Embryonic facial prominence (tissue), 1 donor: ENCODE data around the gene ASXL1.
"Not testable (repeated sequence)": the region's sequence is repeated elsewhere in the genome, so short reads cannot be mapped to it uniquely, and the experiment has no call there.

Experiments
- DNase-seq: peaks from one replicate; pipeline ENCODE4 v3.0.0-alpha.2; 2016; ENCODE audit errors: extremely low spot score

ASXL1 gene

GRCh38 chr20:32362901-32363364, 4.8 kb downstream of the ASXL1 start:
- no peak for DNase-seq

GRCh38 chr20:32363492-32363891, 5.4 kb downstream of the ASXL1 start:
- no peak for DNase-seq

- no peak for DNase-seq
Measured at GRCh38 chr20:32364554-32365208, 6.5 kb downstream of the ASXL1 start.

GRCh38 chr20:32365564-32365963, 7.4 kb downstream of the ASXL1 start:
- no peak for DNase-seq

- no peak for DNase-seq
Measured at GRCh38 chr20:32366380-32366779, 8.2 kb downstream of the ASXL1 start.

DNA sequence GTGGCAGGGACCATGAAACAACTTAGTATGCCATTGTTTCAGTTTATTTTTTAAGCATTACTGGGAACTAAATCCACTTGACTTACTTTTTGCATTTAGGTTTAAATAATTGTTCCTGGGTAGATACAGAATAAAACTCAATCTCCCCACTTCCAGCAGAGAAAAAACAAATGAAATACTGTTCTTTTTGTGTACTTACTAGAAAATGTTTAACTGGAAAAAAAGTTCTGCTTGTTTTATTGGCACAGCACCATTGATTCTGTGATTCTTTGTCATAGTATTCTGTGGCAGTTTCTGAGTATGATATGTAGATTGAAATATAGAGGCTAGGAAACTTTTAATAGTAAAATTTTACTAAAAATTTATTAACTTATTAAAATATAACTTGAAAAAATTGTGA, 10.2 kb downstream of the ASXL1 start:
- no peak for DNase-seq

DNA sequence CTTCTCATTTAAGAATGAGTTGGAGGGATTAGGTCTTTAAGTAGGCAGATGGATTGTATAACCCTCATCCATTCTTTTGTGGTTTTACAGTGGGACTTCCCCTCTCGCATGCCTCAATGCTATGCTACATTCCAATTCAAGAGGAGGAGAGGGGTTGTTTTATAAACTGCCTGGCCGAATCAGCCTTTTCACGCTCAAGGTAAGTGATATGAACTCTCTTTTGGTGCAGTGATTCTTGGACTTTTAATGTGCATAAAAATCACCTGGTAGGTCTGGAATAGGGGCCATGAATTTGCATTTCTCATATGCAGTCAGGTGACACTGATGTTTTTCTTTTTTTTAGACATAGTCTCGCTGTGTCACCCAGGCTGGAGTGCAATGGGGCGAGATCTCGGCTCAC, 10.8 kb downstream of the ASXL1 start:
- no peak for DNase-seq

DNA sequence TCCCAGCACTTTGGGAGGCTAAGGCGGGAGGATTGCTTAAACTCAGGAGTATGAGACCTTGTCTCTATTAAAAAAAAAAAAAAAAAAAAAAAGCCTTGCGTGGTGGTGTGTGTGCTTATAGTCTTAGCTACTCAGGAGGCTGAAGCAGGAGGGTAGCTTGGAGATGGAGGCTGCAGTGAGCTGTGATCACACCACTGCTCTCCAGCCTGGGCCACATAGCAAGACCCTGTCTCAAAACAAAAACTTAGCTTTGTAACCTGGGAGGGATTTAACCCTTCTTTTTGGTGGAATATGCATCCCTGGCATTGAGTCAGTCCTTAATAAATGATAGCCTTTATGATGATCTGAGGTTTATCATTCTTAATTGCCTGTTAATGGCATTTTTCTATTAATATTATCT, 12.8 kb downstream of the ASXL1 start:
- DNase-seq, result no peak

DNA sequence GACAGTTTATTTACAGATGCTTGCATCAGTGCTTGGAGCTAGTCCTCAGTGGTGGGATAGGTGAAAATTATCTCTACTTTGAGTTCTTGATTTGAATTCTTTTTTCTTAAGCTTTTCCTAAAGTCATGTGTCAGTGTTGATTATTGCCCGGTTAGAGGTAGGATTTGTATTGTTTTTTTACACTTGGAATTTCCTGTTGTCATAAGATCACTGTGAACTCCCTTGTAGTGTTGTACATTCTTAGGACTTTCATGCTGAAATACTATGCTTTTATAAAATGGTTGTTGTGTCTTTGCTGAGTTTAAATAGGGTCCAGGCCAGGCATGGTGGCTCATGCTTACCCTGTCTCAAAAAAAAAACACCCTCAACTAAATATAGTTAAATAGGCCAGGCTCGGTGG, 20.3 kb downstream of the ASXL1 start:
- no peak for DNase-seq

DNA sequence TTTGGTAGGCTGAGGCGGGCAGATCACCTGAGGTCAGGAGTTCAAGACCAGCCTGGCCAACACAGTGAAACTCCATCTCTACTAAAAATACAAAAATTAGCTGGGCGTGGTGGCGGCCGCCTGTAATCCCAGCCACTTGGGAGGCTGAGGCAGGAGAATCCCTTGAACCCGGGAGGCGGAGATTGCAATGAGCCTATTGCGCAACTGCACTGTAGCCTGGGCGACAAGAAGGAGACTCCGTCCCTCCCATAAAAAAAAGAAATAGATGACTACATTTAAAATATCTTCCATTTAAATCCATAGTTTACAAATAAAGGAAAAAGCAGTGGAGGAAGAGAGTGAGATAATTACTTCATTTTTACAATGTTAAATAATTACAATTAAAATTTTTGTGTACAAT, 21.9 kb downstream of the ASXL1 start:
- DNase-seq, result not testable (repeated sequence)

GRCh38 chr20:32380745-32381144, 22.6 kb downstream of the ASXL1 start:
- no peak for DNase-seq

DNA sequence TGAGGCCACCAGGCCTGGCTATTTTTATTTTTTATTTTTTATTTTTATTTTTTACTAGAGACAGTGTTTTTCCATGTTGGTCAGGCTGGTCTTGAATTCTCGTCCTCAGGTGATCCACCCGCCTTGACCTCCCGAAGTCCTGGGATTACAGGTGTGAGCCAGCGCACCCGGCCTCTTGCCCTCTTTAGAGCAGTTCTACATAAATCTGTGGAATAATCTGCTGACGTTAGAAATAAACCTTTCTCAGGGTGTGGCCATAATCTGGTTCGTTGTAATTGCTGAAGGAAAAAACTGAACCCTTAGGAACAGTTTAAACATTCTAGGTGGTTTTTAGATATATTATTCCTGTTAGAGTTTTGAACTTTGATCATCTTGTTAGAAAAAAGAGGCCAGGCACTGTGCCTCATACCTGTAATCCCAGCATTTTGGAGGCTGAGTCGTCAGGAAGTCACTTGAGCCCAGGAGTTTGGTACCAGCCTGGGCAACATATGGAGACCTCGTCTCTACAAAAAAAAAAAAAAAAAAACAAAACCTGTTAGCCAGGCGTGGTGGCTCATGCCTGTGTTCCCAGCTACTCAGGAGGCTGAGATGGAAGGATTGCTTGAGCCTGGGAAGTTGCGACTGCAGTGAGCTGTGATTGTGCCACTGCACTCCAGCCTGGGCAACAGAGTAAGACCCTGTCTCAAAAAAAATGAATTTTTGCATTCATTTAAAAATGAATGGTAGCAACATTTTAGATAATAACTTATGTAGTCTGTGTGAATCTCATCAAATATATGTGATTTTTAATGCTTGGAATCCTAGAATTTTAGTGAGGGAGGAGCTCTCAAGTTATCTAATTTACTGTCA, 24.2 kb downstream of the ASXL1 start:
- DNase-seq, result no peak

- DNase-seq, result not testable (repeated sequence)
Measured at GRCh38 chr20:32383441-32383840, 25.3 kb downstream of the ASXL1 start.

- no peak for DNase-seq
Measured at GRCh38 chr20:32385541-32385940, 27.4 kb downstream of the ASXL1 start.

DNA sequence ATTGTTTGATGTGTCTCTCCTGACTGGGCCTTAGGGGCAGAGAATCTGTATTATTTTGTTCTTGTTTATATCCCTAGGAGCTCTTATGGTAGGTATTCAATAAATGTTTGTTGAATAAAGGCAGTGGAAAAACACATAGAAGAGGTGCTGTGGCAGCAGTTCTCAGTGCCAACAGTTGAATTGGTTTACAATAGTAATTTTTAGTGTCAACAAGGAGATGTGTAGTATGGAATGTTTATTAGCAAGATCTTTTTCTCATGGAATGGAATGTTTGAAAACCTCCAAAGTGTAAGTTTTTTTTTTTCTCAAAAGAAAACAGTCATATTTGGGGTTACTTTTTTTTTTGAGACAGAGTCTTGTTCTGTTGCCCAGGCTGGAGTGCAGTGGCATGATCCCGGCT, 28.0 kb downstream of the ASXL1 start:
- no peak for DNase-seq

DNA sequence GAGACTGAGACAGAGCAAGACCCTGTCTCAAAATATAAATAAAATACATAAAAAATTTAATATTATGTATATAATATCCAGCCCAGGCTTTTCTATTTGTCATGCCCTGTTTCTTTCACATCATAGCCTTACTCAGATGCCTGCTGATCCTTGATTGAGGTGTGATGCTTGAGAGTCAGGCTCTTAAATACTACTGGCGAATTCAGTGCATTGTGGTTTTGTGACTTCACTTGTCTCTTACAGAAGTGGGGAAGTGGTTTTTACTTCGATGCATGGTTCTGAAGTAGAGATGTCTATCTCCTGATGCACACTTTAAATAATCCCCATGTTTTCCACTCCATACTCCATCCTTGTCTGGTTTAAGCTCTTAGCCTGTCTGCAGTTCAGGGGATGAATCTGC, 29.1 kb downstream of the ASXL1 start:
- DNase-seq, result no peak

- no peak for DNase-seq
Measured at GRCh38 chr20:32391003-32391402, 32.9 kb downstream of the ASXL1 start.

DNA sequence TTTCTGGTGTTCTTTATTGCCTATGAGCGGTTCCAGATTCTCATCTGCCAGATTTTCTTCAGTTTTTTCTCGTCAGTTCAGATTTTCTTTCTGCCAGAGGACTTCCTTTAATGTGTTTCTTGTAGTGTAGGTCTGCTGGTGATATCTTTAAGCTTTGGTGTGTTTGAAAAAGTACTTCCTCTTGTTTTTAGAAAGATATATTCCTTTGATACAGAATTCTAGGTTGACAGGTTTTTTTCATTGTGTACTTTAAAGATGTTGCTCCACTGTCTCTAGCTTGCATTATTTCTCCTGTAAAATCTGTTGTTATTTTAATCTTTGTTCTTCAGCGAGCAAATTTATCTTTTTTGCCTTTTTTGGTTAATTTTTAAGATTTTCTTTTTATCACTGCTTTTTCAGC, 36.9 kb downstream of the ASXL1 start:
- DNase-seq, result no peak

GRCh38 chr20:32396646-32397160, 38.6 kb downstream of the ASXL1 start:
- DNase-seq, result no peak

GRCh38 chr20:32397567-32398084, 39.5 kb downstream of the ASXL1 start:
- DNase-seq, result no peak

GRCh38 chr20:32400476-32400875, 42.3 kb downstream of the ASXL1 start:
- no peak for DNase-seq

DNA sequence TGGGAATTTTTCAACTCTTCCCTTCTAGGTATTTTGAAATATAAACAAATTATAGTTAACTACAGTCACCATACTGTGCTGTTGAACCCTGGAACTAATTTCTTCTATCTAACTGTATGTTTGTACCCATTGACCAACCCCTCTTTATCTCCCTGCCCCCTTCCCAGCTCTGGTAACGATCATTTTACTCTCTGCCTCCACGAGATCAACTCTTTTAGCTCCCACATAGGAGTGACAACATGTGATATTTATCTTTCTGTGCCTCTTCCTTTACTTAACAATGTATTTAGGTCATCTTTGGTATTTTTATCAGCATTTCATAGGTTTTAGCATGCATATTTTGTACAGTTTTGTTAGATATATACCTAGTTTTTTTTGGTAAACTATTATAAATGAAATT, 45.9 kb downstream of the ASXL1 start:
- no peak for DNase-seq

DNA sequence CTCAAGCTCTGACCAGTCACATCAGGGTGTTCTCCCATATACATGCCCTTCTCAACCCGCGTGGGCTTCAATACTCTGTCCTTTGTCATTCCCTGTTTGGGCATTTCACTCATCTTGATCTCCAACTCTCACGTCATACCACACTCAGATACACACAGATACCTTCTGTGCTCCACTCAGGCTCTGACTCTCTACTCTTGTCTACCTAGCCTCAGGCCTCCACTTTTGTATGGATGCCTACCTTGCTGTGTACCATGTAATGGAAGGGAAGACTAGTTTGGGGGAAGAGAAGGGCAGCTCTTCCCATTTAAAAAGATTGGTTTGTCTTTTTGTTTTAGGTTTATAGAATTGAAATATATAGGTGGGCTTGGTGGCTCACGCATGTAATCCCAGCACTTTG, 48.6 kb downstream of the ASXL1 start:
- DNase-seq, result no peak
